NCI-H526 (cell line): ENCODE data around the gene STT3A.
"Not testable (repeated sequence)": the region's sequence is repeated elsewhere in the genome, so short reads cannot be mapped to it uniquely, and the experiment has no call there.

Experiments used
- DNase-seq, 2 experiments: peaks; one replicate each; lab custom pipeline; 2025; lab: John Stamatoyannopoulos, UW

STT3A gene

GRCh38 chr11:125592305-125593113 lies at the start of gene STT3A:
STT3A (plus strand) TSS chr11:125592852; CDS start chr11:125595916, 3,064 bp downstream.
- DNase-seq, result peak; percentile 100

DNA sequence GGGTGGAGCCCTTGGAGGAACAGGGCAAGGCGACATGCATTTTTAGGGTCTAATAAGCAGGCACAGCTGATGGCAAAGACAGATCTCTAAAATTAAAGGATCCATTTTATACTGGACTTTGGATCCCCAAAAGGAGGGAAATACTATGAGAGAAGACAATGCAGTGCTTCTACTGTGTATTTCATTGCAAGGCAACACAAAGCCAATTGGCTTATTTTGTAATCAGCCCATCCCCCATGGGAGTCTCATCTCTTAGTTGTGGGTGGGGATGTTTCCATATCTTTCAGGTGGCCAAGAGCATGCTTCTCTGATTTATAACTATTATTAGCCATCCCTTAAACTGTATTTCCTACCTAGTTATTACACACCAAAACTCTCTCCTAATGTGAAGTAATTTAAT lies 41.9 kb upstream of the STT3A start:
- no peak for DNase-seq

GRCh38 chr11:125551835-125552342 lies 40.8 kb upstream of the STT3A start:
- no peak for DNase-seq

GRCh38 chr11:125552927-125553326 lies 39.7 kb upstream of the STT3A start:
- DNase-seq, result no peak

DNA sequence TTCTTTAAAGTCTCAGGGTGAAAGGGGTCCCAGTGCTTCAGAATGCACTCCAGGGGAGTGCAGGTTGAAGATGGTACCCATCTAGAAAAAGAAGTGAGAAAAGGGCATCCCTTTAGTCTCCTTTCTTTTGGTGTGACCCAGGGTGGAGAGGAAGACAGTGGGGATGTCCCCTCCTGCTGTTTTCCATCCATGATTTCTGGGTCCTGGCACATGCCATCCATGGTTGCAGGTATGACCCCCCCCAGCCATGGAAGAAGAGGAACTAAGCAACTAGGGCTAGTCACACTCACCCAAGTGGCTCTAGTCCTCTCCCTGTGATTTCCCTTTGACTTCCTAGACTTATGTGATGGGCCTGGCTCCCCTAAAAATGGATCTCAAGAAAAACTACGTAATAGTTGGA lies 39.3 kb upstream of the STT3A start:
- DNase-seq, result no peak

GRCh38 chr11:125554038-125554437 lies 38.6 kb upstream of the STT3A start:
- DNase-seq, result no peak

- DNase-seq, result no peak
Measured at GRCh38 chr11:125559888-125560287, 32.8 kb upstream of the STT3A start.

- DNase-seq, result no peak
Measured at GRCh38 chr11:125561924-125562323, 30.7 kb upstream of the STT3A start.

DNA sequence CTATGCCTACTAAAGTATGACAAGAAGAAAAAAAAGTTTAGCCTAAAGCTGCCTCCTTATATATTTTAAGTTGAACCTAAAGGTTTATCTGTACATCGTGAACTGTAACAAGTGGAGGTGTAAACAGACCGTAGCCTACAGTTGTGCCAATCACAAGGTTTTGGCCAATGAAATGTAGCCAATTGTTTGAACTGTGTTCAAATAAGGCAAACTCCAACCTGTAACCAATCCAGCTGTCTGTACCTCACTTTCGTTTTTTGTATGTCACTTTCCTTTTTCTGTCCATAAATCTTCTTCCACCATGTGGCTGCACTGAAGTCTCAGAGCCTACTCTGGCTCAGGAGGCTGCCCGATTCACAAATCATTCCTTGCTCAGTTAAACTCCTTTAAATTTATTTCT lies 30.2 kb upstream of the STT3A start:
- DNase-seq, result no peak

DNA sequence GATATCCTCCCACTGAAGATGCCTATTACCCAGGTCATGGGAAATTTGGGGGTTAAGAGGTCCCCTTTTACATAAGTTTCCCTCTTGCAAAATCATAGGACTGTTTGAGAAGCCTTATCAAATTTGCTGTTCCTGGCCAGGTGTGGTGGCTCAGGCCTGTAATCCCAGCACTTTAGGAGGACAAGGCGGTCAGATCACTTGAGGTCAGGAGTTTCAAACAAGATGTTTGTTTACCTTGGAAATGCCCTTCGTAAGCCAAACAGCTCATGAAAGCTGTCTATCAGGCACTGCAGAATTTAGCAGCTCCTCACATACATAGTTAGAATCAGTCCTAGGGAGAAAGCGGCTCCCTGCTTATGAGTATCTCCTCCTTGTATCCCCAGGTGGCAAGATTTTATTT lies 28.3 kb upstream of the STT3A start:
- DNase-seq, result no peak

- DNase-seq, result no peak
Measured at GRCh38 chr11:125566235-125566634, 26.4 kb upstream of the STT3A start.

GRCh38 chr11:125568970-125569914 lies 23.4 kb upstream of the STT3A start, which contains the start of gene EI24:
EI24 (plus strand) TSS chr11:125569477; CDS start chr11:125572528, 3,051 bp downstream.
- peak; percentile 94 to 100 for DNase-seq

DNA sequence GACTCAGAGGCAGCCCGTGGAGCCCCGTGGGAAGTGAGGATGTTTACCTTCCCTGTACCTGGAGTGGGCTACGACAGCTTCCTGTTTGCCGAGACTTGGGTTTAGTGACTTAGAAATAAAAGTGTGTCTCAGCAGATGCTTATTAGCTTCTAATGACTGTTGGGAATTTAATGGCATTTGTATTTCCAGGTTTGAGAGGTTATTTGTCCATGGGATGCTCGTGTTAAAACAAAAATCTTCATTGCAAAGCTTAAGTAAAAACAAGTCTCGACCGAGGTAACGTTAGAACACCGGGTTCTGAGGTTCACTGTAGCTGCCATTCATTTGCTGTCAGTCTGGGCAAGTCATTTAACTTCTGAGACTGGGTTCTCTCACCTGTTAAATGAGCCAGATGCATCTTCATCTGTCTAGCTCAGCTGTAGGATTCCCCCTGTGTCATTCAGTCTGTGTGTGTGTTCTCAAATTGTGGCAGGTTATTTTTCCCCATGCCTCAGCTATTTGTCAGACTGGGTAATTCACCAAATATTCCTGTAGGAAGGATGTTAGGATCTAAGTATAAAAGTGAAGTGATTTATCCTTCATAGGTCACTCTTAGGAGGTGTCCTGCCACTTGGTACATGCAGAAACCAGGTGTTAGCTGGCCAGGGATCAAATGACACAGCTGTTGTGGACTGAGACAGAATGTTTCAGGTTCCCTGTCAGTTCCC lies 22.6 kb upstream of the STT3A start:
- peak in 1 of 2 experiments; percentile 52 for DNase-seq

DNA sequence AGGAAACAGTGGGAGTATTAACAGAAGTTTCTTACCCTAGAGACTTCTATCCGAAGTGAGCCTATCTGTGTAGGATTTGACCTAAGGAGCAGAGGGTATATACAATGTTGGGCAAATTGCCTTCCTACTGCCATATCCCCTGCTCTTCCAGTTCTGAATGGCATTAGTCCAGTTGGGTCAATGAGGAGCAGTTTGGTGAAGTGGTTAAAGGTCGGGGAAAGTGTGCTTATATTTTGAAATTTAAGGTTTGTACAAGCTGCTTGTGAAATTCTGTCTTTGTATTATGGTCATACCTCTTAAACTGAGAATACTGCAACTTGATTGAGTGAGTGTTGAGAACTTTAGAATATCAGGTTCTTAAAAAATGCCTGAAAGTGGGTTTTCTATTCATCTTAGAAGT lies 21.7 kb upstream of the STT3A start:
- DNase-seq, result no peak

GRCh38 chr11:125572916-125573315 lies 19.7 kb upstream of the STT3A start:
- DNase-seq, result no peak

DNA sequence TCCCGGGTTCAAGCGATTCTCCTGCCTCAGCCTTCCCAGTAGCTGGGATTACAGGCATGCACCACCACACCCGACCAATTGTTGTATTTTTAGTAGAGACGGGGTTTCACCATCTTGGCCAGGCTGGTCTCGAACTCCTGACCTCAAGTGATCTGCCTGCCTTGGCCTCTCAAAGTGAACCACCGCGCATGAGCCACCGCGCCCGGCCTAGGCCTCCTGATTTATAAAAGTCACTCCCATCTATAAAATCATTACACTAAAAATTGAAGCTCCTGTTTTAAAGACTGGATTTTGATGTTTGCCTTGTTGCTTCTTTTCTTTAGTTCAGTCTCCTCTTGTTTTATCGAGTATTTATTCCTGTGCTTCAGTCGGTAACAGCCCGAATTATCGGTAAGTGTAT lies 15.5 kb upstream of the STT3A start:
- not testable (repeated sequence) for DNase-seq

GRCh38 chr11:125578783-125579182 lies 13.9 kb upstream of the STT3A start:
- no peak for DNase-seq

GRCh38 chr11:125579811-125580210 lies 12.8 kb upstream of the STT3A start:
- no peak for DNase-seq

DNA sequence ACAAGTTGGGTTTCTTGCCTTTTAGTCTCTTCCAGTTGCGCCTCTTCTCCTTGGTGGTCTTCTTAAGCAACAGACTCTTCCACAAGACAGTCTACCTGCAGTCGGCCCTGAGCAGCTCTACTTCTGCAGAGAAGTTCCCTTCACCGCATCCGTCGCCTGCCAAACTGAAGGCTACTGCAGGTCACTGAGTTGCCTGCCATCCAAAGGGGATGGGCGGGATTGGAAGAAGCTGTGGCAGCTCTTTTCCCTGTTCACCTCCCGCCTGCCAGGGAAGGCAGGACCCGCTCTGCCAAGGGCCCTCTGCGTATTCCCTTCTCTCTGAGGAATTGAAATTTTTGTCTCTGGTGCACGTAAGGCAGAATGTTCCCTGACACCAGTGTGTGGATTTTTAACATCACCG lies 9.2 kb upstream of the STT3A start:
- no peak for DNase-seq

GRCh38 chr11:125585487-125585886 lies 7.2 kb upstream of the STT3A start:
- no peak for DNase-seq

DNA sequence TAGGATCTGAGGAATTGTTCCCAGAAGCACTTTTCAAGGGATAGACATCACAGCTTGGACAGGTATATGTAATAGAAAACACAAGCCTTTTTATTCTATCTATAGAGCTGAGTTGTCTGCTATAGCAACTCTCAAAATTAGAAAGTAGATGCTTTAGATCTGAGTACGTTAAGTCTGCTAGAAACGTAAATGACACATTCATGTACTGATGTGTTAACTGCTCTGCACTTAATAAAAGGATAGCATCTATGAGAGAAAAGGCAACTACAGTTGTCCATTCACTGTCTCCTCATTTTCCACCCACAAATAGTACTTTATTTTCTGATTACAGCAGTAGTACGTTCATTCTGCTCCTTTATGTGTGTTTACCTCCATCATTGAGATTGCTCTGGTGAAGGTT lies 6.0 kb upstream of the STT3A start:
- no peak for DNase-seq

DNA sequence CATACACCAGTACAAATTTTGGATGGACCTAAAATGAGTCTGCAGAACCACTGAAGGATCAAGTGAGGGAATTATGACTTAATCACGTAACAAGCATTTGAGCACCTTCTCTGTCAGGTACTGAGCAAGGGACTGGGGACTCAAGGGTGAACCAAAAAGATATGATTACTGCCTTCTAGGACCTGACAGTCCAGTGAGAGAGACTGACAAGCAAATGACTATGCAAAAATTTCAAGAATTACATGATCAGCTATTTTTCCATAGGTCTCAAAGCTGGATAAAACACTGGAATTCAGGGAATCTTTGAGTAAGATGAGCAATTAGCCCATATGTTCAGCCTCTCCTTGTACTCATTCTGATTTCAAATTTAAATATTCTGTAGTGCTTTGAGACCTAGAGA lies 5.2 kb upstream of the STT3A start:
- no peak for DNase-seq
